Fibroblast of lung (primary cell): ENCODE measurements around the gene SLC4A1. TPM values are rescaled to one million over a fixed set of nuclear protein-coding genes. Genes with fewer than 3 reads are reported as not detected.

Experiments
- DNase-seq, 2 donors: peaks; one replicate each; pipeline versions ENCODE4 v3.0.0 to v3.0.0-alpha.2; 2010; ENCODE audit warnings: low read depth in 2 of 2
- H2AFZ ChIP-seq: 2 replicates; pipeline ENCODE4 v1.5.1; 2012; ENCODE audit warnings: low read length, control low read depth, inconsistent platforms
- H3K27ac ChIP-seq: 2 replicates; pipeline ENCODE4 v1.5.1; 2011; ENCODE audit warnings: low read length, control low read depth; ENCODE audit not compliant: insufficient read depth
- H3K27me3 ChIP-seq: 2 replicates; pipeline ENCODE4 v1.5.1; 2011; ENCODE audit warnings: mild to moderate bottlenecking, low read length; ENCODE audit not compliant: control insufficient read depth, insufficient read depth
- H3K36me3 ChIP-seq: 2 replicates; pipeline ENCODE4 v1.5.1; 2011; ENCODE audit warnings: low read length; ENCODE audit not compliant: control insufficient read depth, insufficient read depth
- H3K4me1 ChIP-seq: 2 replicates; pipeline ENCODE4 v1.5.1; 2011; ENCODE audit warnings: low read length; ENCODE audit not compliant: control insufficient read depth, insufficient read depth; ENCODE audit errors: extremely low read depth
- H3K4me2 ChIP-seq: 2 replicates; pipeline ENCODE4 v1.5.1; 2011; ENCODE audit warnings: low read length, control low read depth; ENCODE audit not compliant: insufficient read depth; ENCODE audit errors: extremely low read depth
- H3K4me3 ChIP-seq, 4 experiments: fragments of 200-600 bp in 1 of 4; sonication (generic) in 1 of 4; replicated peaks in 1 of 4; 2 replicates each; pipeline ENCODE4 v1.5.1; 2011 to 2016; ENCODE audit warnings: low read length in 4 of 4, low read depth in 3 of 4, mild to moderate bottlenecking in 3 of 4, control low read depth in 2 of 4, inconsistent platforms in 1 of 4, mixed read lengths in 1 of 4; ENCODE audit not compliant: insufficient read depth in 1 of 4; ENCODE audit errors: control extremely low read depth in 1 of 4
- H3K79me2 ChIP-seq: 2 replicates; pipeline ENCODE4 v1.5.1; 2012; ENCODE audit warnings: mild to moderate bottlenecking, low read length, inconsistent platforms; ENCODE audit not compliant: control insufficient read depth, insufficient read depth
- H3K9ac ChIP-seq: 2 replicates; pipeline ENCODE4 v1.5.1; 2011; ENCODE audit warnings: mild to moderate bottlenecking, low read length, control low read depth; ENCODE audit not compliant: insufficient read depth
- H3K9me3 ChIP-seq: 2 replicates; pipeline ENCODE4 v1.5.1; 2012; ENCODE audit warnings: low read depth, low read length; ENCODE audit not compliant: control insufficient read depth, insufficient read depth
- H4K20me1 ChIP-seq: 2 replicates; pipeline ENCODE4 v1.5.1; 2011; ENCODE audit warnings: low read length; ENCODE audit not compliant: control insufficient read depth, insufficient read depth; ENCODE audit errors: extremely low read depth
- CTCF ChIP-seq, 2 donors: IDR thresholded peaks in 1 of 2; conservative IDR thresholded peaks in 1 of 2; 1 replicate in 1 of 2; 2 replicates in 1 of 2; pipeline ENCODE4 v1.5.1; 2011 to 2012; ENCODE audit warnings: low read length in 2 of 2, control low read depth in 1 of 2, inconsistent platforms in 1 of 2, low read depth in 1 of 2, mild to moderate bottlenecking in 1 of 2
- EZH2 ChIP-seq: IDR thresholded peaks from 2 replicates; pipeline ENCODE4 v1.5.1; 2012; ENCODE audit warnings: low read length, control low read depth, mild to moderate bottlenecking; ENCODE audit errors: missing control alignments
- polyA plus RNA-seq, 2 donors: library from polyadenylated mRNA; depleted of rRNA in 1 of 2; stranded (reverse) in 1 of 2; unstranded in 1 of 2; fragments of >200 nt; gene quantifications; 2 replicates each; pipeline ENCODE4 v1.2.1, GENCODE V29; 2011 to 2012; ENCODE audit warnings: missing spikeins in 1 of 2
- total RNA-seq: library from RNA; depleted of rRNA; stranded (reverse); fragments of >200 nt; gene quantifications from 2 replicates; pipeline ENCODE4 v1.2.1, GENCODE V29; 2014

Gene SLC4A1
- total and polyA plus RNA-seq, 2 donors (not counting 1 experiment from before 2014, with no cell fraction given) = not detected

DNA sequence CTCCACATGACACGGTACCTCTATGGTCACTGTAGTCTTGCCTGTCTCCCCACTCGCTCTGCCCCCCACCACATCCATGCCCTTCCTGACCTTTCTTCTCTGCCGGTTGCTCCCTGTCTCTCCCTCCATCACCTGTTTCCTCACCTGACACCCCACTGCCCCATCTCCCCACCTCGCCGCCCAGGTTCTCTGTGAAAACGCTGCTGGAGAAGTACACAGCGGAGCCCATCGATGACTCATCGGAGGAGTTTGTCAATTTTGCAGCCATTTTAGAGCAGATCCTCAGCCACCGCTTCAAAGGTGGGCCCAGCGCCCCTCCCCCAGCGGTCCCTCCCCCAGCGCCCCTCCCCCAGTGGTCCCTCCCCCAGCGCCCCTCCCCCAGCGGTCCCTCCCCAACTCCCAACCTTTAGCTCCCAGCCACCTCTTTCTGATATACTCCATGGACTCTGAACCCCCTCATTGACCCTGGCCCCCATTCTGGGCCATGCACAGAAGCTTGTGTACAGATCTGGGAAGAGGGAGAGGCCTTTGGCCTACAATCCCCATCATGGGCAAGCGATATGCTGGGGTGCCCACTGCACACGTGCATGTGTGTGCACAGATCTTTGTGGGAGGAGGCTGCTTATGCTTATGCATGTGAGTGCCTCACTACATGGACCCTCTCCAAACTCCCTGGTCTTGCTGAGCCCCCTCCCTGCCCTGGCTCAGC is 44.6 kb upstream of the SLC4A1 start:
- Histone ChIP-seq H2AFZ (no peak overlapping the region), H3K9me3 (no peaks in the 10 kb centered on the region), H3K27ac (no peak overlapping the region), H3K9ac (no peak overlapping the region), H3K27me3 (peaks cover 33% of the 10 kb centered on the region), H3K79me2 (no peaks in the 10 kb centered on the region), H3K36me3 (no peaks in the 10 kb centered on the region), H4K20me1 (no peaks in the 10 kb centered on the region), H3K4me3 (no peak overlapping the region), H3K4me2 (no peak overlapping the region), H3K4me1 (no peaks in the 10 kb centered on the region)
- no peak for TF ChIP-seq CTCF (conservative IDR thresholded peaks at IDR 0.05 in 1 of 2, IDR thresholded peaks at IDR 0.05 in 1 of 2; ENCODE audit: low read depth in 1 of 2, low read length in 2 of 2)
- TF ChIP-seq EZH2 = no peak
- DNase-seq = no peak

- Histone ChIP-seq H3K79me2 (no peaks in the 10 kb centered on the region), H4K20me1 (no peaks in the 10 kb centered on the region), H3K9me3 (no peaks in the 10 kb centered on the region), H3K4me3 (no peak overlapping the region), H3K9ac (no peak overlapping the region), H2AFZ (no peak overlapping the region), H3K27ac (no peak overlapping the region), H3K4me1 (no peaks in the 10 kb centered on the region), H3K4me2 (no peak overlapping the region), H3K27me3 (peaks cover 38% of the 10 kb centered on the region), H3K36me3 (no peaks in the 10 kb centered on the region)
- TF ChIP-seq EZH2 = no peak
- TF ChIP-seq CTCF (conservative IDR thresholded peaks at IDR 0.05 in 1 of 2, IDR thresholded peaks at IDR 0.05 in 1 of 2; ENCODE audit: low read depth in 1 of 2, low read length in 2 of 2) = no peak
- no peak for DNase-seq
Observed at GRCh38 chr17:44311562-44312181, 43.7 kb upstream of the SLC4A1 start.

DNA sequence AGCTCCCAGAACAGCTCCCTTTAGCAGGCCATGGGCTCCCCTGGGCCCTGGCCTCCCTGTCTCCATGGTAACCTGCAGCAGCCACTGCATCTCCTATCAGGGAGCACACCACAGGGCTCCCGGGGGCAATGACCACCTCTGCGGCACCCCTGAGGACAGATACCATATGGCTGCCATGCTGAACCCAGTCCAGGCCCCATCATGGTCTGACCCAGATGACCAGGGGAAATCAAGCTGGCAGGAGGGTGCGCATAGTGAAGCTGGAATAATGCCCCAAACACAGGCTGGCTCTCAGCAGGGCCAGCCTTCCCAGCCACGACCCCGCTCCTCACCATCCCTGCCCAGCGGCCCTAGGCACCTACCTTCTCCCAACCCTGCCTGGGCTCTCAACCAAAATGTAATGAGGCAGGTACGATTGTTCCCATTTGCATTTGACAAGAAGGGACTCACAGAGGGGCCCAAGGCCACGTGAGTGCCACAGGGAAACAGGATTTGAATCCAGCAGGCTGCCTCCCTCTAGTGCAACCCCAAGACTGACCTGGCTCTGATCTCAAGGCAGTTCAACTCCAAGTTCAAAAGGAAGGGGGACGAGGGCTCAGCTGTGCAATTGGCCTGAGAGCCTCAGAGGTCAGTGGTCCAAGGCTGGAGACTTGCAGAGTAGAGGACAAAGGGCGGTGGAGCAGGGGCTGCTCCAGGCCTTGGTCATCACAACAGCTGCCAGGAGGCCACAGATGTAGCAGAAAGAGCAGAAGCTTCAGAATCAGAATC is 42.9 kb upstream of the SLC4A1 start:
- Histone ChIP-seq H3K4me1 (no peaks in the 10 kb centered on the region), H3K79me2 (no peaks in the 10 kb centered on the region), H4K20me1 (no peaks in the 10 kb centered on the region), H3K27ac (no peak overlapping the region), H3K4me3 (no peak overlapping the region), H2AFZ (no peak overlapping the region), H3K9ac (no peak overlapping the region), H3K36me3 (no peaks in the 10 kb centered on the region), H3K27me3 (peaks cover 31% of the 10 kb centered on the region), H3K4me2 (no peak overlapping the region), H3K9me3 (no peaks in the 10 kb centered on the region)
- TF ChIP-seq CTCF (conservative IDR thresholded peaks at IDR 0.05 in 1 of 2, IDR thresholded peaks at IDR 0.05 in 1 of 2; ENCODE audit: low read depth in 1 of 2, low read length in 2 of 2) (no peak), EZH2 (no peak)
- DNase-seq = no peak
